GM18499 (cell line): ENCODE data around the gene TNFAIP3.
A peak's percentile ranks its signal among the peaks of the same experiment; 100 is the strongest.

ENCODE experiments used
- ATAC-seq: cut with Tn5 transposase; IDR thresholded peaks from one replicate; pipeline ENCODE4 v1.9.1; 2021; ENCODE audit warnings: moderate number of reproducible peaks; ENCODE audit not compliant: insufficient read depth, unreplicated experiment

TNFAIP3 gene

GRCh38 chr6:137894779-137895385, 27.8 kb downstream of the TNFAIP3 start:
- ATAC-seq = no peak

- no peak for ATAC-seq
These were observed 29.6 kb downstream of the TNFAIP3 start for GRCh38 chr6:137896647-137897046.

- no peak for ATAC-seq
These were observed 33.8 kb downstream of the TNFAIP3 start for GRCh38 chr6:137900815-137901214.

DNA sequence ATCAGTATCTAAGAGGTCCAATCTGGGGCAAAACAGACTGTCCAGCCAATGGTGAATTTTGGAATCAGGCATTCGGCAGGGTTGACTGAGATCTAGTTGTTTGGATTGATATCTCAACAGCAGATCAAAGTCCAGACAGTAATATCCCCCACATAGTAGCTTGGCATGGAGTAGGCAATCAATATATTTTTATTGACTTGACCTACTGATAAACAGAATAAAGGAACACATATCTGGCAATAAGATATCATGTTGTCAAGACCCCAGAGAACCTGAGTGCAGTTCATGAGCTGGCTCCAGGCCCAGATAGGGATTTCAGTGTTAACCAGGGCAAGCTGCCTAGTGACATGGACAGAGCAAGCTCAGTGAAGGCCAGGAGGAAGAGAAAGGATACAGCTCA, 34.4 kb downstream of the TNFAIP3 start:
- no peak for ATAC-seq

DNA sequence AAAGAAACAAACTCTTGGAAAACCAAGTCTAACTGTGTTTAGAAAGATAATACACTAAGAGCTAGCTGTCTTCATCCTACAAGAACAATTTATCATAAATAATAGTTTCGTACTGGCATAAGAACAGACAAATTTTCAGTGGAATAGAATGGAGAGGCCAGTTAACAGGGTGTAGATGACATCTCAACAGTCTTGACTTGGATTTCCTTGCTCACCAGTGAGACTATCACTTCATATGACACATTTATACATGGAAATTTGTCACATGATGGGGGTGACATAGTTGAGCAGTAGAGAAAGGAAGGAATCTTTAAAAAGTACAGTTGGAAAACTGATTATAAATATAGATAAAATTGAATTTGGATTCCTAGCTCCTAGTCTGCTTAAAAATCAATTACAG, 35.6 kb downstream of the TNFAIP3 start:
- no peak for ATAC-seq

DNA sequence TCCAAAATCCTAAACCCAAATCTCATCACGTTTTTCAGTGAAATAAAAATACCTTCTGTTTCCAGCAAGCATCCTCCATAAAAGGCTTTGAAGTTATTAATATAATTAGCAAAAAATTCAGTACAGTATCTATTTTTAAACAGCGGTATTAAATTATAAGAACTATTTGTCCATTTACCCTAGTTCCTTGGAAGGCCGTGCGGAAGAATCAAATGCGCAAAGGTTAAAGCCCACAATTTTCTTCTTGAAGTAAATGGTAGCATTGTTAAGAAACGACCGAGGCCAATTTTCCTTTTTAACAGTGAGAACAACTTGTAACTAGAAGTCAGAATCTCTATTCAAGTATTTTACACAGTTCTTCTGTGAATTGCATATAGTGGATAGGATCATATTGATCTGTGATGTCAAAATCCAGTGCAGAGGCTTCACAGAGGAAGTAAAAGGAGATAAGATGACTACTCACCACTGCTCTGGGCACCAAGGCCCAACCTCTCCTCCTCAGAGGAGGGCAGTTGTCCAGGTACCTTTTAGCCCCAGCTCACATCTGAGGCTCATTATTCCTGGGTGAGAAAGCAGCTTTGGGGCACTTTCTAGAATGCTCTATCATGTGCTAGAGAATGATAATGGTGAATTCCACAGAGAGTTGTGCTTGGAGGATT, 36.3 kb downstream of the TNFAIP3 start:
- ATAC-seq = no peak

DNA sequence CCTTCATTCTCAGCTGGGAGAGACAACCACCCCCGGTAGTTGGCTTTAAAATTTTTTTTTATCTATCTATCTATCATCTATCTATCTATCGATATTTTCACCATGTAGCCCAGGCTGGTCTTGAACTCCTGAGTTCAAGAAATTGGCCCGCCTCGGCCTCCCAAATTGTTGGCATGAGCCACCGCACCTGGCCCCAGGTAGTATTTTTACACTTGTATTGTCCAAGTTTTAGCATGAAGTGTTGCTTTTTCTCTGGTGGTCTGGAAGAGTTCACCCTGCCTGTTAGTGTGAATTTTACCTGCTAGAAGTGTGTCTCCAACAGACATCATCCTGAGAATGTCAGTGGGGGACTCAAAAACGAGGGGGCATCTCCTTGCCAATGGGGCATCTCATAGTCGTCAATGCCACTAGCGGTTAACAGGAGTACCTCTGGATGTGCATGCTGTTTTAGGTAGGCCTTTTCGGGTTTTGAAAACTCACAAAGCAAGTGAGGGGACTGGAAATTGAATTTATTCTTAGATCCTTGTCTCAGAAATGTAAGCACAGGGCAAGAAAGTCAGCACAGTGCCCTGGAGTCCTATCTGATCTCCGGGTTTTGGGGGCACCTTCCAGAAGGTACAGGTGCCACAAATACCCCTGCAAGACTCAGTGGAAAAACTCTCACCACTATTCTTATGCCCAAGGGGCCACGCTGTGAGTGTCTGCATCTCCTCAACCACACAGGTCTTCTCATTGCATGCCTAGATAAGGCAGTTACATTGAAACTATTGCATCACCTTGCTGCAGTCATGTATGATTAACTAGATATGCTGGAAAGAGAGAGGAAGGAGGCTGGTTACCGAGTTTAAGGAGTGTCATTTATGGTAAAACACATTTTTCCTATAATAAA, 37.1 kb downstream of the TNFAIP3 start:
- ATAC-seq = peak; percentile 45

GRCh38 chr6:137904822-137905617, 38.0 kb downstream of the TNFAIP3 start:
- ATAC-seq = peak; percentile 21

- ATAC-seq = no peak
These were observed 39.0 kb downstream of the TNFAIP3 start for GRCh38 chr6:137906020-137906472.

DNA sequence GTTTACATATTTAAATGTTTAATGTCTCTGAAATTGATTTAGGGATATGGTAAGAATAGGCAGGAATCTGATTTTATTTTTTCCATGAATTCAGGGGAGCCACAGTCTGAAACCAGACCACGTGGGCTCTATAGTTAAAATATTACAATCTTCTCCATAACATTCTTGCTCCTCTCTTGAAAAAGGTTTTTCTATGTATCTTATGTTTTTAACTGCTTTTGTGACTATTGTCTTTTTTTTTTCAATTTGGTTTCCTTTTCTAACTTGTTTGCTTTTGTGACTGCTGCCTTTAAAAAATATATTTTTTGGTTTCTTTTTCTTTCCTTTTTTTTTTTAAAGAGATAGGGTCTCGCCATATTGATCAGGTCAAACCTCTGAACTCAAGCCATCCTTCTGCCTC, 40.1 kb downstream of the TNFAIP3 start:
- ATAC-seq = no peak

- ATAC-seq = no peak
These were observed 42.5 kb downstream of the TNFAIP3 start for GRCh38 chr6:137909533-137909932.

GRCh38 chr6:137910424-137910834, 43.4 kb downstream of the TNFAIP3 start:
- no peak for ATAC-seq

GRCh38 chr6:137910843-137911456, 43.9 kb downstream of the TNFAIP3 start:
- no peak for ATAC-seq

DNA sequence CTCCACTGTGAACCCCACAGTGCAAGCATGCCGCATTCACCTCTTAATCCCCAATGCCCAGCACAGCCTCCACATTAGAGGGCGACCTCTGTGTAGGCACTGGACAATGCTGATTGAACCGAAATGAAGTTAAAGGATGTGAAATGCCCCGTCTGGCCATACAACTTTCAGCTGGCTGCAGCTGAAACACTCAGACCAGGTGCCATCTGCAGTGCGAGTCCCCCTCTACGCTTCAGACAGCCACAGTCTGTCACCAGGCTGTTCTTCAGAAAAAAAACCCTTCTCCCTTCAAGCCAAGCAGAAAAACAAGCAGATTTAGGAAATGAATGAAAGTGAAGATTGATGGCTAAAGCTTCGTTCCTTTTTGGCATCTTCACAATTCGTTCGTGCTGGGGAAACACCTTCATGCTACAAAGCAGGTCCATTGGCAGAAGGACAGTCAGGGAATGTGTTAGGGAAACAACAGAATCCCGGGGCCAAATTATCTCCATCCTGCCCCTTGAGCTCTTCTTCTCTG, 44.7 kb downstream of the TNFAIP3 start:
- ATAC-seq = no peak

DNA sequence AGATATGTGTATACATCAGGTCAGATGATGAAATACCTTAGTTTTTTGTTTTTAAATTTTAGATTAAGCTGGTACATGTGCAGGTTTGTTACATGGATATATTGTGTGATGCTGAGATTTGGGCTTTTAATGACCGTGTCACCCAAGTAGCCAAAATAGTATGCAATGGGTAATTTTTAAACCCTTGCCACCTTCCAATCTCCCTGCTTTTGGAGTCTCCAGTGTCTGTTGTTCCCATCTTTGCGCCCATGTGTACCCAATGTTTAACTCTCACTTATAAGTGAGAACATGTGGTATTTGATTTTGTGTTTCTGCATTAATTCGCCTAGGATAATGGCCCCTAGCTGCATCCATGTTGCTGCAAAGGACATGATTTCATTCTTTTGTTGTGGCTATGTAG, 45.8 kb downstream of the TNFAIP3 start:
- no peak for ATAC-seq

DNA sequence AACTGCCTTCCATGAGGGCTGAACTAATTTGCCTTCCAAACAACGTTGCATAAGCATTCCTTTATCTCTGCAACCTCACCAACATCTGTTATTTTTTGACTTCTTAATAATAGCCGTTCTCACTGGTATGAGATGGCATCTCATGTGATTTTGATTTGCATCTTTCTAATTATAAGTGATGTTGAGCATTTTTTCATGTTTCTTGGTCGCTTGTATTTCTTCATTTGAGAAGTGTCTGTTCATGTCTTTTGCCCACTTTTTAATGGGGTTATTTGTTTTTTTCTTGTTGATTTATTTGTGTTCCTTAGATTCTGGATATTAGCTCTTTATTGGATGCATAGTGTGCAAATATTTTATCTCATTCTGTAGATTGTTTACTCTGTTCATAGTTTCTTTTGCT, 46.4 kb downstream of the TNFAIP3 start:
- ATAC-seq = no peak

- ATAC-seq = no peak
These were observed 47.0 kb downstream of the TNFAIP3 start for GRCh38 chr6:137913996-137914529.

GRCh38 chr6:137914530-137915193, 47.6 kb downstream of the TNFAIP3 start:
- ATAC-seq = no peak

- no peak for ATAC-seq
These were observed 48.7 kb downstream of the TNFAIP3 start for GRCh38 chr6:137915790-137916189.
